Measurements from ENCODE around the gene DNAJC7.
"Not testable (repeated sequence)": the region's sequence is repeated elsewhere in the genome, so short reads cannot be mapped to it uniquely, and the experiment has no call there.

The DNAJC7 gene

GRCh38 chr17:41948762-41949460 is 68.3 kb downstream of the DNAJC7 start:
- DNase-seq: no peak

GRCh38 chr17:41944943-41945342 is 72.3 kb downstream of the DNAJC7 start:
- no peak for DNase-seq

GRCh38 chr17:41943492-41943891 is 73.7 kb downstream of the DNAJC7 start:
- DNase-seq: no peak

GRCh38 chr17:41942626-41943373 is 74.4 kb downstream of the DNAJC7 start:
- DNase-seq: no peak

- no peak for DNase-seq
Observed at GRCh38 chr17:41941168-41941567, 76.1 kb downstream of the DNAJC7 start.

- no peak for DNase-seq
Observed at GRCh38 chr17:41939693-41940090, 77.5 kb downstream of the DNAJC7 start.

GRCh38 chr17:41939044-41939692 is 78.1 kb downstream of the DNAJC7 start:
- peak; percentile 39 for DNase-seq

- DNase-seq: peak; percentile 22
Observed at GRCh38 chr17:41937970-41938954, 79.0 kb downstream of the DNAJC7 start.

GRCh38 chr17:41935641-41936040 is 81.6 kb downstream of the DNAJC7 start:
- no peak for DNase-seq

GRCh38 chr17:41932816-41933389 is 84.3 kb downstream of the DNAJC7 start:
- no peak for DNase-seq

- DNase-seq: not testable (repeated sequence)
Observed at GRCh38 chr17:41931715-41932114, 85.5 kb downstream of the DNAJC7 start.

- DNase-seq: not testable (repeated sequence)
Observed at GRCh38 chr17:41930833-41931156, 86.4 kb downstream of the DNAJC7 start.

- DNase-seq: peak; percentile 98
Observed at GRCh38 chr17:41930009-41930832, 87.0 kb downstream of the DNAJC7 start, which contains the start of gene ODAD4. Gene ODAD4 (plus strand): TSS chr17:41930617. CDS start chr17:41930724, 107 bp downstream.

GRCh38 chr17:41928693-41929251 is 88.5 kb downstream of the DNAJC7 start:
- no peak for DNase-seq
